ENCODE measurements around the gene TNKS1BP1. TPM values are rescaled to one million over a fixed set of nuclear protein-coding genes. Genes with fewer than 3 reads are reported as not detected.

The TNKS1BP1 gene
- polyA plus RNA-seq, 12 donors: 84.0 to 149 (median 111) TPM; not detected in 1

DNA sequence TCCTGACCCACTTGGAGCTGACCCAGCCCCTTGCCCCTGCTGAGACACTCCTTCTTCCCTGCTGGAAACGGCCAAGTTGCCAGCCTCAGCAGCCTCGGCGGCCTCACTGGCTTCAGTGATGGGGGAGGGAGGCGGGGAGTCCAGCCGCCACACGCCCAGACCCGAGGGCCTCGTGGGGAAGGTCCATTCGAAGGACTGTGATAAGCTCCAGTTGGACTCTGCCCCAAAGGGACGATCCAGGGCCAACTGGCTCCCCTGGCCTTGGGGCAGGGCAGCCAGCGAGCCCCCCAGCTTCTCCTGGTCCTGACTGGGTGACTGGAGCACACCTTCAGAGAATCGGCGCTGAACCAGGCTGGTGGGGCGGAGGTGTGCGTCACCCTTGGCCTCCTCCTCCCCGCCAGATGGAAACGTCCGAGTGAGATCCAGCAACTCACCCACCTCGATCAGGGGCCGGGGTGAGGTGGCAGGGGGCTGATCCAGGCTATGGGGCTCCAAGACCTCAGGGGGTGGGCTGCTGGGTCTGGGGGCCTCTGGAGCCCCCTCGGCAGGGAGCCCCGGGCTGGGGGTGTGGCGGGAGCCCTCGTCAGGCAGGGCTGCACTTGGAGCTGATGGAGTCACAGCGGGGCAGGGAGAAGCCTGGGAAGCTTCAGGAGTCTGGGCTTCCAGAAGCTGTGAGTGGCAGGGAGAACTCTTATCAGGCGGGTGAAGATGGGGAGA is 11.5 kb downstream of the TNKS1BP1 start:
- no peak for DNase-seq

DNA sequence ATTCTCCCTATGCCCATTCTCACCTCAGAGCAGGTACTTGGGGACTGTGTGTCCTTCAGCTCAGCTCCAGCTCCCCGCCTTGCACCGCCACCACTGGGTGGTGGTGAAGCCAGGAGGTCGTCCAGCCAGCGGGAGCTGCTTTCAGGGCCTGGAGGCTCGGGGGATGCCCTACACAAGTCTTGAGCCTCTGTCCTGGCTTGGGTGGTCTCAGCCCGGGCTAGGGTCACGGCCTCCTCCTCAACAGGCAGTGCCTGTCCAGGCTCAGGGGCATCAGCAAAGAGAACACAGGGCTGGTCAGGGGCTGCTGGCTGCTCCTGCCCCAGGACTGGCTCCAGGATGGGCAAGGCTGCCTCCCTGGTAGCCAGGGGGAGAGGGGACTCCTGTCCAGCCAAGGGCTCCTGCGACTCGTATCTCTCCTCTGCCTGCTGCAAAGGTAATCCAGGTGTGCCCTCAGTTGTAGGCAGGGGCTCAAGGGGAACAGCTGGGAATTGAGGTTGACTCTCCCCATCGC is 12.2 kb downstream of the TNKS1BP1 start:
- no peak for DNase-seq

DNA sequence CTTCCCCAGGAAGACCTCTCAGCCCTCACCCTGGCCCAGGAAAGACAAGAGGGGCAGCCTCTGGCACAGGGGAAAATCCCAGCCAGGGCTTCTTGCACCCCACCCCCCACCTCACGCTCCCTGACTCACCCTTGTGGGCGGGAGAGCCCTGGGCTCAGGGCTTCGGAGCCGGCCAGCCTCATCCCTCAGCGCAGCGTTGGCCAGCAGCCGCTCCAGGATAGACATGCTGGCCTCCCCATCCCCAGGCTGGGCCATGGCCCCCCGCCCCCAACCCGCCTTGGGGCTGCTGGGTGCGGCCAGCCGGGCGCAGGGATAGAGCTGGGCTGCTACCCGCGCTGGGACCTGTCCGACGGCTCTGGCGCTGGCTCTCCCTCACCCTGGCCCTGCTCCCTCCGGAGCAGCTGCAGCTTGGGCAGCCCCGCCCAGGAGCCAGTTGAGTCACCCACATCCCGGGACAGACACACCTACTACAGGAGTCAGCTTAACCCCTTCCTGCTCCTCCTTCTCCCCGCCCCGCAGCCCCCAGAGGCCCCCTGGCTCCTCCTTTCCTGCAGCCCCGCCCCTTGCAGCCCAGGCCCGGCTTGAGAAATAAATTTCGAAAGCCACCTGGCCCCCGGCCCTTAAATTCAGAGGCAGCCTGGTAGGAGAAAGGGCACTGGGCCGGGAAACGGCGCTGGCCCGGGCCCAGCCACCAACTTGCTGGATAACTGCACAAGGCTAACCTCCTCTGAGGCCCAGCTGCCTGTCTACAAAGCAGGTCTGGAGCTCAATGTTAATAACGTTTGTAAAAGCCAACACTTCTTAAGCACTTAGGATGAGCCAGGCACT is 13.4 kb downstream of the TNKS1BP1 start:
- DNase-seq: peak; percentile 84

DNA sequence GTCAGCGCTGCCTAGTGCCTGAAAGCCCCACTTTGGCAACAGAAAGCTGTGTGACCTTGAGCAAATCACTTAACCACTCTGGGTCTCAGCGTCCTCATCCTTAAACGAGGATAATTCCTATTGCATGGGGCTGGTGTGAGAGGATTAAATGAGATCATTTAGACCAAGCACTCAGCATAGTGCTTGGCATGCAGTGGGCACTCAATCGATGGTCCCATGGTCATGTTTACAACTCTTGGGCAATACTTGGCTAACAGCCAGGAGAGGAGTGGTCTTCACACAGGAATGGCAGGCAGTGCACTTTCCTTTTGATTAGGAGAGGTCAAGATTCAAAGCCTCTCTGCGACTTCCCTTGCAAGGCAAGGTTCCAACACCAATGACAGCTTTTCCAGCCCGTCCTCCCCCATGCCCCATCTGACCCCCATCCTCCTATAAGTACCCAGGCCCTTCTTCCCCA is 14.1 kb downstream of the TNKS1BP1 start:
- peak; percentile 48 for DNase-seq

DNA sequence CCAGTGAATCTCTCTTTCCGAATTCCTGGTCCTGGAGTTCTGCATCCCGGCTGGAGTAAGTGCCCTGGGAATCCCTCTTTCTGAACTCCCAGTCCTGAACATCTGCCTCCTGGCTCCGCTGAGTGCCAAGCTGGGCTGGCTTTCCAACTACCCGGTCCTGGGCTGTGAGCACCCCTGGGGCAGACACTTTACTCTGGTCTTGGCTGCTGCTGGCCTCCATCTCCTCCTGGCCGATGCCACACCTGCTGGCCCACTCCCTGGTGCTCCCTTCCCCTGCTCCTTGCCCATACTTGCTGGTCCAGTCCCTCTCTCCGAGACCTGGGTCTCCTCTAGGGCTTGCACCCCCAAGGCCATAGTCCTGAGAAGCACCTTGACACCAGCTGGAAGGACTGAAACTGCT is 14.7 kb downstream of the TNKS1BP1 start:
- DNase-seq: no peak

DNA sequence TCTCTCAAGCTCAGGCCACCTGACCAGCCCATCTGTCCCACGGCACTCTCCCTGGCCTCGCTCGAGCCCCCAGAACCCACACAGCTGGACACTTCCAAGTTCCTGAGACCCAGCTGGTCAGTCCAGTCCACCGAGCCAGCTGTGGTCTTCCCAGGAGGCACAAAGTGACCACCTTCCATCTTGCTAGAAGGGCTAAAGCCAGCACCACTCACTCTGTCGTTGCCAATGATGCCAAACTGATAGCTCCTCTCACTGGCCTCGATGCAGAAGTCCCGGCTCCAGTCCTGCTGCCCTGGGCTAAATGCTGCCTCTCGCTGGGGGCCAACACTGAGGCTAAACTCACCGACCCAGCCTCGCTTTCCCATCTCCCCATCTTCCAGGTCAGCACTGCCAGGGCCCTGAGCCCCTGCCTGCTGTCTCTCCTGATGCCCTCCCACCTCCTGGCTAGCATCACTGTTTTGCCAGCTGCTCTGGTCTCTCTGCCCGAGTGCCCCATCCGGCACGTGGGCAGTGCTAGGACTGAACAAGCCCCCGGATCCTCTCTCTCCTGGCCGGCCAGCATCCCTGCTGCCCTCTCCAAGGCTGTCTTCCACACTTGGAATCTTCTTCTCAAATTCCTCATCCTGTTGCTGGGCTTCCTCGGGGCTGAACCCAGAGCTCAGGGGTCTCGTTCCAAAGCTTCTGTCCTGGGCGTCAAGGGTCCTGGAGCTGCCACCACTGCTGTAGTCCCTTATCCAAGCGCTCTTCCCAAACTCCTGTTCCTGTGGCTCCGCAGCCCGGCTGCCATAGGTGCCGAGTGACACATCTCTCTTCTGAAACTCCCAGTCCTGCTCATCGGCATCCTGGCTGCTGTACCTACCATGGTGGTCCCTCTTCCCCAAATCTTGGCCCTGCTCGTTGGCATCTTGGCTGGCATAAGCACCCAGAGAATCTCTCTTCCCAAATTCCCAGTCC is 15.4 kb downstream of the TNKS1BP1 start:
- no peak for DNase-seq

DNA sequence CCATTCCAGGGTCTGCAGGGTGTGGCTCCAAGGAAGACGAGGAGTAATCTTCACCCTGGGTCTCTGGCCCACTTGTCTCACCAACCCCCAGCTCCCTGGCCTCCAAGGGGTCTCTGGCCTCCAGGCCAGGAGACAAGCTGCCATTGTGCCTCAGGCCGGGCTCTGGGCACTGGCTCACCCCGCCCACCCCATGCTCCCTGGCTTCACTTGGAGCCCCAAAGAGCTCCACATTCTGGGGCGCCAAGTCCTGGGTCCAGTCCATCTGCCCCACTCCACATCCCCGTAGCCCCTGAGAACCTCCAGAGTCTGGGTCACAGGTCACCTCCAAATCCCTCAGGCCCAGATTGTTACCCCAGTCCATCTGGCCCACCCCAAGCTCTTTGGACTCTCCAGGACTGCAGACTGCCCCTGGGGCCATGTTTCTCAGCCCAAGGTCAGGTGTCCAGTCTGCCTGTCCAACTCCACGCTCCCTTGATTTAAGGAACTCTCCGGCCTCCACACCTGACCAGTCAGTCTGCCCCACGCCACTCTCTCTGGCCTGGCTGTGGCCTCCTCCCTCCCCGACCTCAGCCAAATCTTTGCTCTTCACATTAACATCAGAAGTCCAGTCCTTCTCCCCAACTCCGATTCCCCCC is 16.2 kb downstream of the TNKS1BP1 start:
- DNase-seq: no peak

DNA sequence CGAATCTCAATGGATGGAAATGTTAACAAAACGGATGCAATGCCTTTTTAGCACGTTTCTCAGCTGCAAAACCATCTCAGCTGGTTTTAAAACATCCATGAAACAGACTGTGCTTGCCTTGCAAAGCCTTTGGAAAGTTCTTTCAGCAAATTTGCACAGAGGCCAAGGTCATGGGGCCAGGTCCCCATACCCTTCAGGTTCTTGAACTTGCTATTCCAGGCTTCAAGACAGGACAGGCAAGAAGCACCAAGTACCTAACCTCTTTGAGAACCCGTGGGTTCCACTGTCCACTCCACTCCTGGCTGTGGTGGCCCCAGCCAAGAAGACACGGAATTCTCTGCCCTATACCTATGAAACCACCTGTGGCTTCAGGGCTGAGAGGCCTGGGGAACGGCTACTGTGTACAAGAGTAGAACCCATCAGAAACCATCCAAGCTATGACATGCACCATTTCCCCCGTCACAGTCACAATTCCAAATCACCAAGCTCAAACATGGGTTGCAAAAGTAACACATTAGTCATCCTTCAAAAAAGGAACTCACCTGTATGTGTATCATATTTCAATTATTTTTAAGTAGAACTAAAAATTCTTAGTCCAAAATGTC is 17.0 kb downstream of the TNKS1BP1 start:
- DNase-seq: no peak

DNA sequence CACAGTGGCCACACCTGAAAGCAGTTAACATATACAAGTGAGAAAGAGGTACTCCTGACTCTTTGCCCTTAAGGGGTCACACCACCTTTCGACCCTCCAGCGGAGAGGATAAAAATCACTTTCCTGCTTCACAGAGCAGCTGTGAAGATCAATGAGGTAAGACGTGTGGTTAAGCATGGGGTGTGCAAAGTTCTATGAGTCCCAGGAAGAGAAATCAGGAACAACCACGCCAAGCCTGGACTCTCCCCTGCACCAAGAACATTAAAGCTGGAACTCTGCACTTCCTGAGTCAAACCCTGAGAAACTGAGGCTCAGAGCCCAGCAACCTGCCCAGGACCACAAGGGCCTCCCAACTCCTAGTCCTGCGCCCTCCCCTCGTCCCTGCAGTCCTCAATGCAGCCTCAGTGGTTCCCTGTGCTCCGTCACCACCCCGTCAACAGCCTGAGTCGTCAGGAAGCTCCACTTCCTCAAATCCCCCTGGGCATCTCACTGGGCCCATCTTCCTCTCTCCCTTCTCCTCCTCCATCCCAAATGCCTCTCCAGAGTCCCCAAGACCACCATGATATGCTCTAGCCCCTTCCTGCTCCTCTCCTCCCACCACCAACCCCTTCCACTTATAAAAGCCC is 17.7 kb downstream of the TNKS1BP1 start:
- DNase-seq: no peak

DNA sequence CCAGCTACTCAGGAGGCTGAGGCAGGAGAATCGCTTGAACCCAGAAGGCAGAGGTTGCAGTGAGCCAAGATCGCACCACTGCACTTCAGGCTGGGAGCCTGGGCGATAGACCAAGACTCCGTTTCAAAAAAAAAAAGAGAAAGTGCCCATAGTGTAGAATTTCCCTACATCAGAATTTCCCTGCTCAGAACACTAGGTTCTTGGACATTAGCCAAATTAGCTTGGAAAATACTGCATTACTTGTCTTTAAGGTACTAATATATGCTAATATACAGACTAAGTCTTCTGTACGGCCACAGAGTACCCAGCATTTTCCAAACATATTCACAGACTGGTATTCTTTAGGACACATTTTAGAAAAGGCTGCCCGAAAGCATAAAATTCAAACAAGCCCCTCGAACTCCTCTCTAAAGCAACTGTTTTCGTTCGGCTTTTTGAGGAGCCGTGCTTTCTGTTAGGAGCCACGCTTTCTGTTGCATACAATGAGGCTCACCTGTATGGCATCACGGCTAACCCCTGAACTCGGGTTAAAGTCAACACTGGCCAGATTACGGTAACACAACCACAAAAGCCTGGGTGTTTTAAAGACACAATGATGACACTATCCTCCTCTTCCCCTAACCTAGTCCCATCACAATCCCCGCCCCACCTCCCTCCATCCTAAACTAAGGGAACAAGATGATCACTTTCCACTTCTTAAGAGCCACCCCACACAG is 18.4 kb downstream of the TNKS1BP1 start:
- DNase-seq: no peak

DNA sequence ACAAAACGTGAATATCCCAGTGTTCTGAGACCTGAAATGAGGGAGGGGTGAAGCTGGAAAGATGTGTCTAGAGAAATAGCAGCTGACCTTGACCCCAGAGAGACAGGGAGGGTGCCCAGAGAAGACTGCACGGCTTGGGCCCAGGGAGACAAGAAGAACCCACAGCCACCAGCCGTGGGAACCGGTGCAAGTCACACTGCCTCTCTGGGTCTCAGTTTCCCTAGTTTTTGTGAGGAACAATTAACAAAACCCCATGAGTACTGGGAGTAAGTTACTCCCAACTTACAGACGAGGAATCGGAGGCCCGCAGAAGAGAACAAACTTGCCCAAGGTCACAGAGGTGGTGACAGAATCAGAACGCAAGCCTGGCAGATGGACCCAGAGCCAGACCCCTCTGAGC is 19.2 kb downstream of the TNKS1BP1 start:
- no peak for DNase-seq

DNA sequence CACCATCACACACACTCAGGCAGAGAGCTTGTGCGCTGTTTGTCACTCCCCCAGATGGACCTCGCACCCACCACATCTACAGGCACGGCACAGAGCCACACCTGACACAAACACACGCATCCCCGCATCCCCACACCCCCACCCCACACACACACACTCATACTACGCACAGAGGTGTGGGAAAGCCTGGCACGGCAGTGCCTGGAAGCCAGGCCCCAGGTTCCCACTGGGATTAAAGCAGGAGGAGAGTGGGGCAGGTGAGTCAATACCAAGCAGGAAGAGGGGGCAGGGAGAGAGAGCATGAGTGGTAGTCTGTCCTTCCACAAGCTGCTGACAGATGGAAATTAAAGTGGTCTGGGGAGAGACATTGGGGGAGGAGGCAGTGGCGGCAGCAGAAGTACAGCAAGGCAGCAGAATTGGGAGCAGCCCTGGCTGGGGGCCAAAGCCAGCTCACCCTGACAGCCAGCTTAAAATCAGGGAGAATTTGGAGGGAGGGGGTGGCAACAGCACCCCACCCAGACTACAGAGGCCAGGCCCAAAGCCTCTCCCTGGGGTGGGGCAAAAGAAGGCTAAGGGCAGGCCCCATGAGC is 20.7 kb downstream of the TNKS1BP1 start:
- no peak for DNase-seq

DNA sequence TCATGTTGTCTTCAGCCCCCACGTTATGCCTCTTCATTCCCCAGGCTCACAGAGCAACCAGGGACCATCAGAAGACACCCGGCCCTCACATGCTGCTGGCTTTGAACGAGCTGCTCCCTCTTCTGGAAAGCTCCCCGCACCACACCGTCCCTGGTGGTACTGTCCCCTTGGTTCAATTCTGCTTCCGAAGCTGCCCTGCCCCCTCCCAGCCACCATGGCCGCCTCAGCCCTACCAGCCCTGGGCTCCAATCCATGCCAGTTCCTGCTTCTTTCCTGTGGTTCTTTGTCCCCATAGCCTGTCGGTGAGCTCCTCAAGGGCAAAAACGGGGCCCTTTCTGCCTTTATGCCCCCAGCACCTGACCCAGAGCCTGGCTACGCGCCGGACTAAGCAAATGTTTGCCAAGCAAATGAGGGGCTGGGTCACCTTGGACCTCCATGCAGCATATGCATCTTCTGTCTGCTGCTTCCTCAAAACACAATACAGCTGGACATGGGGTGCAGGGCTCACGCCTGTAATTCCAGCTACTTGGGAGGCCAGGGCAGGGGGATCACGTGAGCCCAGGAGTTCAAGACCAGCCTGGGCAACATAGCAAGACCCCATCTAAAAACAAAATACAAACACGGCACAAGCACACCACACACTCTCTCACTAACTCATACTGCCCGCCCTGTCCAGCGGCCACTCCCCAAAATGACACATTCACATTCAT is 21.3 kb downstream of the TNKS1BP1 start:
- DNase-seq: no peak

DNA sequence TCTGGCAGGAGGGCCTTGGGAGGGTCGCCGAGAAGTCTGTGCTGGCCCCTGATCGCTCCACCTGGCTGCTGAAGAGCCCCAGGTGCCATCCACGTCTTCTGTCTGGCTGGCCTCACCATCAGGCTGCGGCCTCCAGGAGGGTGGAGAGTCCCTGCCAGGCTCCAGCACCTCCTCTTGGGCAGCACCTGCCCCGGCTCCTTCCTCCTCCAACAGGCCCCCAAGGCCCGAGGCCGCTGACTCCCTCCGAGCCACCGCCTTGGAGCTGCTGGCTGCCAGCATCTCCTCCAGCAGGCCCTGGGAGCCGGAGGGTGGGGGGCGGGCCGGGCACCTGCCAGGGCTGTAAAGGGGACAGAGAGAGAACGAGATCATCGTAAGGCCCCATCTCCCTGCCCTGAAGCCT is 22.3 kb downstream of the TNKS1BP1 start:
- DNase-seq: no peak

DNA sequence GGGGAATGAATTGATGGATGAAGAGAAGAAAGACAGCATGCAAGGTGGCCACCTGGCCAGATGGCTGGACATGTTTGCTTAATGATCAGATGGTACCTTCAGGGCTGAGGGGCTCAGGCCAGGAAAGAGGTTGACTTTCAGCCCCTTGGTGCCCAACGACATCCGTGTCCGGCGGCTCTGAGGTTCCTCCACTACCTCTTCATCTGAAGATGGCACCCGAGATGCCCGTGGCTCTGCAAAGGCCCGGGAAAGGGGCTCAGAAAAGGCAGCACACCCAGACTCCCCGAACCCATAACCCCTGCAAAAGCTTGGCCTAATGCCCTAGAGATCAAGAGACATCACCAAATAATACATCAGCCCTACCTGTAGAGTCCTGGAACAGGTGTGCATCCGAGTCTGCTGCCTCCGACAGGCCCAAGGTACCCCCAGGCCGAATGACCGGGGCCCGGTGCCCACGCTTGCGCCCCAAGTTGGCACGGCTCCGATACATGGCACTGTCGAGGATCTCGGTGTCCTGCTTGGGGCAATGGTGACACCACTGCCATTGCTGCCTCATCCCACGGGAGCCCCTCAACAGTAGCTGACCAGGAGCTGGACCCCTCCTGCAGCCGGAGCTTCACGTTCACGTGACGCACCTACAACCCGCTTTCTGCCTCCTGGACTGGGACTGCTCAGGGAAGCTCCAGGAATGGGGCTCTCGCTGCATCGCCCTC is 22.9 kb downstream of the TNKS1BP1 start:
- DNase-seq: no peak

DNA sequence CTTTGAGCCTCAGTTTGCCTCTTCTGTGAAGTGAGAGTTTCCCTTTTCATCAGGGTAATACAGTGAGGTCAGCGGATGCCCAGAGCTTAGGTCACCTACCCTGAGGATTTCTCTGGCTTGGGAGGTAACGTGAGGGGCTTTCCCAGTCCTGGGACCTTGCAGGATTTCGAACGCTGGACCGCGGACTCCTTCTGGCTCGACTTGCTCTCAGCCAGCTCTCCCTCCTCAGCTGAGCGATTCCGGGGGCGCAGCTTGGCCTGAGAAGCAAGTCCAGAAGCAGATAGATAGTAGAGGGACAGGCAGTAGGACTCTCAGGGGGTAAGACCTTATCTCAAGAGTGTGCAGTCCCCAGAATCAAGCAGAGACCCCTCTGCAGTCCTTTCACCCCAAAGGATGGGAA is 24.0 kb downstream of the TNKS1BP1 start:
- no peak for DNase-seq

DNA sequence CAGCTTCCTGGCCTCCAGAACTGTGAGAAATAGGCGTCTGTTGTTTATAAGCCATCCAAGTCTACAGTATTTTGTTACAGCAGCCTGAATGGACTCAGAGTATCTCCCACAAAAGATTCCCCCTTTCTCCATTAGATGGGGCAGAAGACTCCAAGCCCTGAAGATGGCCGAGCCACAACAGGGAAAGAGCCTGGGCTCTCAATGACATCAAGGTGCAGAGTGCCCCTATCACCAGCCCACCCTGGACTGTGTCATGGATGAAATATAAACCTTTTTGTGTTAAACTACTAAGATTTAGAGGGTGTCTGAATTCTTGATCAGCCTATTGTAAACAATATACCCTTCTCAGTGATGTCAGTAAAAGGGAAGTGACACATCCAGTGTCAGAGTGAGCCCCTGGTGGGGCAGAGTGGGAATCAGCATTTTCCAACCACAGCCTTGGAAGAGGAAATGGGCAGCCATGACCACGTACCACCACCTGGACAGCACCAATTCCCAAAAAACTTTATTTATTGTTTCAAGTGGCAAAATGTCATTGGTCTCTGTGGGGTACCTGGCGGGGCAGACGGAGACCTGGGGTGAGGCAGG is 25.5 kb downstream of the TNKS1BP1 start:
- no peak for DNase-seq

DNA sequence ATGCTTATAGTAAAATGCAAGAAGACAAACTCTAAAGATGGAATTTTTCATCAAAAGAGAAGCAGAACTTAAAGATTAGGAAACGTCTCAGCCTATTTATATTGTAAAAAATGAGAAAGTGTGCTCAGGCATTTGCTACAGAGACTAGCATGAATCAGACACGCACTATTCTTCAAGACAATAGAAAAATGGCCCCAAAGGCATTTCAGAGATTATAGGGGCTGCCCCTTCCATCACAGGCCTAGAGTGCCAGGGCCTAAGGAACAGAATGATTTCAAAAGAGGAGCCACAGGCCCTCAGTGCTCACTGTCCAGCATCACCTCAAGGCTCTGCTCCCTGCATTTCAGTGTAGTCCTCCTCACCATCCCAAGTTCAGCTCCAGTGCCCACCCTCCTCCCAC is 27.5 kb downstream of the TNKS1BP1 start:
- DNase-seq: no peak
